HepG2 (cell line): Measurements from ENCODE around the gene MRPL37. TPM values are rescaled to one million over a fixed set of nuclear protein-coding genes. Genes with fewer than 3 reads are reported as not detected.
A peak's percentile ranks its signal among the peaks of the same experiment; 100 is the strongest.

Source experiments
- ATAC-seq: fragments of 200-7000 bp; cut with Tn5 transposase; 3 replicates; pipeline ENCODE4 v1.9.1; 2020; ENCODE audit warnings: mild to moderate bottlenecking, moderate library complexity
- BruUV-seq: library from RNA; stranded (reverse); fragments of 400-500 nt; replicated peaks from 2 replicates; lab custom pipeline; 2021; lab: Mats Ljungman, UMichigan
- CTCF ChIA-PET: fragments of 300-600 bp; formaldehyde crosslinking; extraction: SDS; loops from one replicate; lab custom pipeline; 2021; ENCODE audit warnings: low total read pairs, inconsistent platforms, low intra/inter-chr PET ratio; lab: Yijun Ruan, JAX
- POLR2A ChIA-PET: fragments of 350-600 bp; sonication (Branson Sonifier 250); formaldehyde crosslinking; loops from one replicate; lab custom pipeline; 2020; ENCODE audit warnings: antibody characterized with exemption, inconsistent platforms; lab: Yijun Ruan, JAX
- DNase-seq: peaks from one replicate; pipeline ENCODE4 v3.0.0-alpha.2; 2015; ENCODE audit warnings: low spot score
- FAIRE-seq: peaks from 3 replicates; lab custom pipeline; 2011; peaks lifted over from hg19 to GRCh38; lab: Jason Lieb, UNC
- H2AFZ ChIP-seq: one replicate; pipeline ENCODE4 v1.6.1; 2011; ENCODE audit warnings: low read length, inconsistent platforms
- H3K27ac ChIP-seq: fragments of 300-600 bp; 3 replicates; pipeline ENCODE4 v1.8.0; 2011; ENCODE audit warnings: mixed run types, mild to moderate bottlenecking, mixed read lengths, low read length, inconsistent platforms; ENCODE audit not compliant: insufficient read depth; ENCODE audit errors: extremely low read length
- H3K27me3 ChIP-seq, 2 experiments: fragments of 200-600 bp in 1 of 2; 2 replicates in 1 of 2; 3 replicates in 1 of 2; pipeline versions ENCODE4 v1.6.0 to v1.8.0; 2011; ENCODE audit warnings: low read length in 2 of 2, mild to moderate bottlenecking in 2 of 2, moderate library complexity in 2 of 2, inconsistent platforms in 1 of 2; ENCODE audit not compliant: insufficient read depth in 2 of 2, control insufficient read depth in 1 of 2
- H3K36me3 ChIP-seq, 2 experiments: fragments of 200-600 bp in 1 of 2; replicated peaks in 1 of 2; 2 replicates in 1 of 2; 3 replicates in 1 of 2; pipeline versions ENCODE4 v1.5.1 to v1.8.0; 2011; ENCODE audit warnings: low read length in 2 of 2, inconsistent platforms in 1 of 2; ENCODE audit not compliant: insufficient read depth in 2 of 2, control insufficient read depth in 1 of 2
- H3K4me1 ChIP-seq: 2 replicates; pipeline ENCODE4 v1.5.1; 2012; ENCODE audit warnings: low read length, inconsistent platforms; ENCODE audit not compliant: insufficient read depth
- H3K4me2 ChIP-seq: 2 replicates; pipeline ENCODE4 v1.6.0; 2011; ENCODE audit warnings: low read depth, low read length, inconsistent platforms
- H3K4me3 ChIP-seq, 3 experiments: fragments of 200-600 bp in 1 of 3; sonication (generic), shearing (Covaris generic) in 1 of 3; replicated peaks in 1 of 3; 2 replicates each; pipeline ENCODE4 v1.5.1; 2011 to 2016; ENCODE audit warnings: low read length in 3 of 3, inconsistent platforms in 2 of 3, low read depth in 2 of 3, mild to moderate bottlenecking in 2 of 3, control low read depth in 1 of 3, mixed read lengths in 1 of 3; ENCODE audit not compliant: insufficient read depth in 1 of 3
- H3K79me2 ChIP-seq: one replicate; pipeline ENCODE4 v1.6.1; 2011; ENCODE audit warnings: low read length, inconsistent platforms; ENCODE audit not compliant: insufficient read depth
- H3K9ac ChIP-seq: 2 replicates; pipeline ENCODE4 v1.6.0; 2011; ENCODE audit warnings: mild to moderate bottlenecking, low read depth, low read length, inconsistent platforms; ENCODE audit not compliant: insufficient read depth
- H3K9me3 ChIP-seq: 2 replicates; pipeline ENCODE4 v1.5.1; 2012; ENCODE audit warnings: mild to moderate bottlenecking, low read length
- H4K20me1 ChIP-seq: 2 replicates; pipeline ENCODE4 v1.6.0; 2011; ENCODE audit warnings: inconsistent platforms, mild to moderate bottlenecking, low read length, moderate library complexity; ENCODE audit not compliant: insufficient read depth
- HNRNPH1 ChIP-seq: fragments of 200-400 bp; formaldehyde crosslinking; optimal IDR thresholded peaks from 2 replicates; pipeline ENCODE3; 2017; ENCODE audit warnings: mild to moderate bottlenecking, low read depth, low read length
- IRX3 ChIP-seq: sonication (generic); formaldehyde crosslinking; IDR thresholded peaks from 2 replicates; pipeline ENCODE4 v1.8.1; 2023; ENCODE audit warnings: mild to moderate bottlenecking, low read depth, missing genetic modification reagents, borderline replicate concordance
- JDP2 ChIP-seq: sonication (generic); formaldehyde crosslinking; IDR thresholded peaks from 2 replicates; pipeline ENCODE4 v1.8.1; 2022; ENCODE audit warnings: missing genetic modification reagents, borderline replicate concordance
- POLR2A ChIP-seq, 2 experiments: IDR thresholded peaks; 2 replicates each; pipeline ENCODE4 v1.6.1; 2011; ENCODE audit warnings: low read depth in 2 of 2, low read length in 2 of 2, mild to moderate bottlenecking in 1 of 2, moderate library complexity in 1 of 2; ENCODE audit not compliant: insufficient read depth in 1 of 2
- RCOR2 ChIP-seq: IDR thresholded peaks from 2 replicates; pipeline ENCODE4 v1.6.1; 2016; ENCODE audit warnings: missing biosample characterization, missing genetic modification reagents
- SETDB1 ChIP-seq: sonication (generic); formaldehyde crosslinking; IDR thresholded peaks from 2 replicates; pipeline ENCODE4 v1.5.1; 2020; ENCODE audit warnings: missing genetic modification reagents, mild to moderate bottlenecking, borderline replicate concordance
- SNRNP70 ChIP-seq: fragments of 200-400 bp; formaldehyde crosslinking; IDR thresholded peaks from 2 replicates; pipeline ENCODE4 v1.6.1; 2017; ENCODE audit warnings: mild to moderate bottlenecking, low read depth, low read length, moderate library complexity
- ZFP62 ChIP-seq: sonication (generic); formaldehyde crosslinking; IDR thresholded peaks from 2 replicates; pipeline ENCODE4 v1.4.0; 2020; ENCODE audit warnings: missing genetic modification reagents
- ZMYM3 ChIP-seq: sonication (generic); formaldehyde crosslinking; IDR thresholded peaks from 2 replicates; pipeline ENCODE4 v1.5.1; 2020; ENCODE audit warnings: mild to moderate bottlenecking, missing genetic modification reagents
- ZNF232 ChIP-seq: sonication (generic); formaldehyde crosslinking; IDR thresholded peaks from 2 replicates; pipeline ENCODE4 v1.4.0; 2020; ENCODE audit warnings: missing genetic modification reagents, borderline replicate concordance
- ZNF253 ChIP-seq: sonication (generic); formaldehyde crosslinking; IDR thresholded peaks from 2 replicates; pipeline ENCODE4 v1.8.0; 2022; ENCODE audit warnings: mild to moderate bottlenecking, missing genetic modification reagents, borderline replicate concordance
- ZNF367 ChIP-seq: sonication (generic); formaldehyde crosslinking; IDR thresholded peaks from 2 replicates; pipeline ENCODE4 v1.4.0; 2020; ENCODE audit warnings: missing genetic modification reagents, borderline replicate concordance
- WGBS: methylation state at CpG from one replicate; pipeline ENCODE4 v1.1.6; 2017; ENCODE audit warnings: low lambda C conversion rate; 5-methylcytosine and 5-hydroxymethylcytosine counted together
- in situ Hi-C: cut with HindIII; loops from 2 replicates; pipeline ENCODE4 v1.10.0; 2017; ENCODE audit warnings: low pct_unique_long_range_greater_than_20kb; ENCODE audit not compliant: extremely low pct_ligation_motif_present
- intact Hi-C: fragments of 100-400 bp; cut with micrococcal nuclease; formaldehyde crosslinking; loops from one replicate; pipeline ENCODE4 v1.10.0; 2022; ENCODE audit not compliant: unreplicated experiment
- polyA plus RNA-seq, 8 experiments: library from polyadenylated mRNA; depleted of rRNA in 3 of 8; stranded (reverse) in 7 of 8; unstranded in 1 of 8; fragments of >200 nt; fragmentation: Illumina TruSeq in 4 of 8; extraction: Trizol in 4 of 8; gene quantifications; 2 replicates each; pipeline versions ENCODE4 v1.2.1 to v1.2.3, GENCODE V29; 2011 to 2016; ENCODE audit warnings: low read depth in 4 of 8, missing spikeins in 1 of 8, mixed read lengths in 1 of 8; ENCODE audit not compliant: insufficient read depth in 1 of 8
- total RNA-seq, 5 experiments: library from RNA; depleted of rRNA; stranded (reverse); fragments of >200 nt; fragmentation: Illumina TruSeq; extraction: Trizol; gene quantifications; 2 replicates each; pipeline ENCODE4 v1.2.3, GENCODE V29; 2016; ENCODE audit warnings: low read depth in 1 of 5
- TF ChIP-seq, protein P1 (sequence below): IDR thresholded peaks from 2 replicates; pipeline ENCODE4 v1.6.1; 2016; ENCODE audit warnings: low read depth
- TF ChIP-seq, protein P2 (sequence below): sonication (generic); formaldehyde crosslinking; IDR thresholded peaks from 2 replicates; pipeline ENCODE4 v1.4.0; 2020; ENCODE audit warnings: missing genetic modification reagents
- TF ChIP-seq, protein P3 (sequence below): sonication (generic); formaldehyde crosslinking; conservative IDR thresholded peaks from 2 replicates; pipeline ENCODE4 v1.8.0; 2022; ENCODE audit warnings: mild to moderate bottlenecking, moderate library complexity, missing genetic modification reagents
- TF ChIP-seq, protein P4 (sequence below): sonication (generic); formaldehyde crosslinking; IDR thresholded peaks from 2 replicates; pipeline ENCODE4 v1.5.1; 2020; ENCODE audit warnings: mild to moderate bottlenecking, missing genetic modification reagents, borderline replicate concordance

Gene MRPL37
- total and polyA plus RNA-seq, 2 of the 13 experiments (the other 11 are each of a cell fraction or from before 2014, with no cell fraction given) = 31.7 to 127 TPM

DNA sequence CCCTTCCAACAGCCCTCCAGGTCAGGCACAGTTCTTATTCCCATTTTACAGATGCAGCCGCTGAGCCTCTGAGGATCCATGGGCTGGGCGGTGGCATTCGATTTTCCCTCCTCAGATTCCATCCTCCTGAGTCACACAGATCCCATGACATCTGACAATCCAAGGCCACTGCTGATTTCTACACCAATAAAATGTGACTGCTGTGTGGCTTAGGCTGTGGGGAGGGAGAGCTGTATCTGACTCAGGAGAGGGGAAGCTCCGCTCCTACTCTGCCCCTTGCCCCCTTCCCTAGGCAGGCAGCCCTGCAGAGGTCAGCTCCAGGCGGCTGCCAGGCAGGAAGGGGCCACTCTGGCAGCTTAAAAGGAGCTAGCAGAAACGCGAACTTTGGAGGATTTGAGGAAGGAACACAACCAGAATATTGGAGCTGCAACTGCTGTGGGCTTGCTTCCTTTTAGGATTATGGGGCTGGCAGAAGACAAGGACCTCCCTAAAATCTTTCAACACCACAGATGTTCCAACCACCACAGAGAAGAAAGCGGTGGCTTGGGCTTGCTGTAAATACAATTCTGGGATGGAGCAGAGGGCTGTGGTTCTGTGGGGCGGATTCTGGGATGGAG, 50.0 kb downstream of the MRPL37 start (continued):
- TF ChIP-seq, protein P1, sequence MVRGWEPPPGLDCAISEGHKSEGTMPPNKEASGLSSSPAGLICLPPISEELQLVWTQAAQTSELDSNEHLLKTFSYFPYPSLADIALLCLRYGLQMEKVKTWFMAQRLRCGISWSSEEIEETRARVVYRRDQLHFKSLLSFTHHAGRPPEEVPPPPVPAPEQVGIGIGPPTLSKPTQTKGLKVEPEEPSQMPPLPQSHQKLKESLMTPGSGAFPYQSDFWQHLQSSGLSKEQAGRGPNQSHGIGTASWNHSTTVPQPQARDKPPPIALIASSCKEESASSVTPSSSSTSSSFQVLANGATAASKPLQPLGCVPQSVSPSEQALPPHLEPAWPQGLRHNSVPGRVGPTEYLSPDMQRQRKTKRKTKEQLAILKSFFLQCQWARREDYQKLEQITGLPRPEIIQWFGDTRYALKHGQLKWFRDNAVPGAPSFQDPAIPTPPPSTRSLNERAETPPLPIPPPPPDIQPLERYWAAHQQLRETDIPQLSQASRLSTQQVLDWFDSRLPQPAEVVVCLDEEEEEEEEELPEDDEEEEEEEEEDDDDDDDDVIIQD = peak; percentile 68; the same call in 1 of the 2 replicates
- TF ChIP-seq, protein P2, sequence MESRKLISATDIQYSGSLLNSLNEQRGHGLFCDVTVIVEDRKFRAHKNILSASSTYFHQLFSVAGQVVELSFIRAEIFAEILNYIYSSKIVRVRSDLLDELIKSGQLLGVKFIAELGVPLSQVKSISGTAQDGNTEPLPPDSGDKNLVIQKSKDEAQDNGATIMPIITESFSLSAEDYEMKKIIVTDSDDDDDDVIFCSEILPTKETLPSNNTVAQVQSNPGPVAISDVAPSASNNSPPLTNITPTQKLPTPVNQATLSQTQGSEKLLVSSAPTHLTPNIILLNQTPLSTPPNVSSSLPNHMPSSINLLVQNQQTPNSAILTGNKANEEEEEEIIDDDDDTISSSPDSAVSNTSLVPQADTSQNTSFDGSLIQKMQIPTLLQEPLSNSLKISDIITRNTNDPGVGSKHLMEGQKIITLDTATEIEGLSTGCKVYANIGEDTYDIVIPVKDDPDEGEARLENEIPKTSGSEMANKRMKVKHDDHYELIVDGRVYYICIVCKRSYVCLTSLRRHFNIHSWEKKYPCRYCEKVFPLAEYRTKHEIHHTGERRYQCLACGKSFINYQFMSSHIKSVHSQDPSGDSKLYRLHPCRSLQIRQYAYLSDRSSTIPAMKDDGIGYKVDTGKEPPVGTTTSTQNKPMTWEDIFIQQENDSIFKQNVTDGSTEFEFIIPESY (CRISPR knock-in tag) = peak; percentile 89
- TF ChIP-seq ZMYM3 = 0 out of 2 replicates have a peak, but pooled peaks have one; percentile 18

DNA sequence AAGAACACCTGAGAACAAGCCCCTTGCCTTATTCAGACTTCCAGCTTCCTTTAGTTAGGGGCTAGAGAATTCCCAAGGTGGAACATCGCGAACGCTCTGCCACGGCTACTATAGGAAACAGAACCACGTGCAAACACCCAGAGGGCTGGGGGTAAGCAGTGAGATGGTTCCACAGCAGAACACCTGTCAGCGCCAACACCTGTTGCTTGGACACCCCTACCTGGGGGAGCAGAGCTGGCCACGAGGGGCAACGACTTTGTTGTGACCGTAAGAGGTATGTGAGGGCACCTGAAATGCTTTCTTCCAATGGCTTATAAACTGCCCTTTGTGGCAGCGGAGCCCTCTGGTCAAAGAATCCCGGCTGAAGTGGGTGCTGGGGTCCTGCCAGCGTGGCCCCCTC, 50.7 kb downstream of the MRPL37 start:
- no peak overlapping the region for H3K4me3 ChIP-seq
- in situ Hi-C loops = no loop called here
- DNase-seq (no peak), FAIRE-seq (no peak), ATAC-seq (no peak)
- 95% methylated on average over 5 of the region's 12 CpGs for WGBS
- no peak overlapping the region for H3K4me2 ChIP-seq
- no peaks in the 10 kb centered on the region for H3K9me3 ChIP-seq
- H2AFZ ChIP-seq = no peak overlapping the region
- no peaks in the 10 kb centered on the region for H3K27me3 ChIP-seq
- POLR2A ChIA-PET = no interaction called here
- TF ChIP-seq, protein P3, sequence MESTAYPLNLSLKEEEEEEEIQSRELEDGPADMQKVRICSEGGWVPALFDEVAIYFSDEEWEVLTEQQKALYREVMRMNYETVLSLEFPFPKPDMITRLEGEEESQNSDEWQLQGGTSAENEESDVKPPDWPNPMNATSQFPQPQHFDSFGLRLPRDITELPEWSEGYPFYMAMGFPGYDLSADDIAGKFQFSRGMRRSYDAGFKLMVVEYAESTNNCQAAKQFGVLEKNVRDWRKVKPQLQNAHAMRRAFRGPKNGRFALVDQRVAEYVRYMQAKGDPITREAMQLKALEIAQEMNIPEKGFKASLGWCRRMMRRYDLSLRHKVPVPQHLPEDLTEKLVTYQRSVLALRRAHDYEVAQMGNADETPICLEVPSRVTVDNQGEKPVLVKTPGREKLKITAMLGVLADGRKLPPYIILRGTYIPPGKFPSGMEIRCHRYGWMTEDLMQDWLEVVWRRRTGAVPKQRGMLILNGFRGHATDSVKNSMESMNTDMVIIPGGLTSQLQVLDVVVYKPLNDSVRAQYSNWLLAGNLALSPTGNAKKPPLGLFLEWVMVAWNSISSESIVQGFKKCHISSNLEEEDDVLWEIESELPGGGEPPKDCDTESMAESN (CRISPR knock-in tag) = no peak
- TF ChIP-seq ZNF367 (CRISPR knock-in tag) (no peak), ZNF253 (CRISPR knock-in tag) (no peak), HNRNPH1 (no peak), RCOR2 (CRISPR knock-in tag) (no peak), ZNF232 (CRISPR knock-in tag) (no peak), ZFP62 (CRISPR knock-in tag) (no peak), JDP2 (no peak), SETDB1 (no peak), IRX3 (CRISPR knock-in tag) (no peak), SNRNP70 (no peak), POLR2A (IDR thresholded peaks at IDR 0.05; ENCODE audit: insufficient read depth in 1 of 2, low read depth in 2 of 2, low read length in 2 of 2) (no peak)
- TF ChIP-seq, protein P4, sequence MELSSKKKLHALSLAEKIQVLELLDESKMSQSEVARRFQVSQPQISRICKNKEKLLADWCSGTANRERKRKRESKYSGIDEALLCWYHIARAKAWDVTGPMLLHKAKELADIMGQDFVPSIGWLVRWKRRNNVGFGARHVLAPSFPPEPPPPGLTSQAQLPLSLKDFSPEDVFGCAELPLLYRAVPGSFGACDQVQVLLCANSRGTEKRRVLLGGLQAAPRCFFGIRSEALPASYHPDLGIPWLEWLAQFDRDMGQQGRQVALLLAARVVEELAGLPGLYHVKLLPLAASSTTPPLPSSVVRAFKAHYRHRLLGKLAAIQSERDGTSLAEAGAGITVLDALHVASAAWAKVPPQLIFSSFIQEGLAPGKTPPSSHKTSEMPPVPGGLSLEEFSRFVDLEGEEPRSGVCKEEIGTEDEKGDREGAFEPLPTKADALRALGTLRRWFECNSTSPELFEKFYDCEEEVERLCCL (CRISPR knock-in tag) = no peak
- H3K9ac ChIP-seq = no peak overlapping the region
- CTCF ChIA-PET = no interaction called here
- H3K36me3 ChIP-seq = peaks cover 11% of the 10 kb centered on the region in 2 experiments; a peak in 4 of 5 replicates
- intact Hi-C loops = no loop called here
- no peaks in the 10 kb centered on the region for H4K20me1 ChIP-seq
- no peak overlapping the region for H3K27ac ChIP-seq
- no TSS peak for BruUV-seq
- no peaks in the 10 kb centered on the region for H3K4me1 ChIP-seq
- H3K79me2 ChIP-seq = no peaks in the 10 kb centered on the region
